Nephron progenitor cell (in vitro differentiated cells): ENCODE data around the gene UTS2R.
A peak's percentile ranks its signal among the peaks of the same experiment; 100 is the strongest.
"Not testable (repeated sequence)": the region's sequence is repeated elsewhere in the genome, so short reads cannot be mapped to it uniquely, and the experiment has no call there.

Experiments used
- DNase-seq: peaks from one replicate; pipeline ENCODE4 v3.0.0; 2021
- H3K27ac Mint-ChIP-seq: 2 replicates; pipeline ENCODE4 v1.8.0; 2021; ENCODE audit warnings: mild to moderate bottlenecking, moderate library complexity, mixed read lengths
- H3K27me3 Mint-ChIP-seq: 2 replicates; pipeline ENCODE4 v1.8.0; 2021; ENCODE audit warnings: mild to moderate bottlenecking, low read depth, mixed read lengths; ENCODE audit not compliant: poor library complexity
- H3K36me3 Mint-ChIP-seq: 2 replicates; pipeline ENCODE4 v1.8.0; 2021; ENCODE audit warnings: low read depth, mixed read lengths
- H3K4me1 Mint-ChIP-seq: 2 replicates; pipeline ENCODE4 v1.8.0; 2021; ENCODE audit warnings: mixed read lengths
- H3K4me3 Mint-ChIP-seq: 2 replicates; pipeline ENCODE4 v1.8.0; 2021; ENCODE audit warnings: mild to moderate bottlenecking, moderate library complexity, mixed read lengths
- H3K9me3 Mint-ChIP-seq: 2 replicates; pipeline ENCODE4 v1.8.0; 2021; ENCODE audit warnings: mild to moderate bottlenecking, moderate library complexity, mixed read lengths
- CTCF ChIP-seq: fragments of 200-600 bp; sonication (generic); IDR thresholded peaks from 2 replicates; pipeline ENCODE4 v1.5.0; 2021; ENCODE audit warnings: antibody characterized with exemption

UTS2R gene

GRCh38 chr17:82411396-82412053, 40.0 kb downstream of the UTS2R start:
- DNase-seq: no peak
- no peaks in the 10 kb centered on the region for H3K9me3 Mint-ChIP-seq
- peaks cover 3% of the 10 kb centered on the region for H3K27me3 Mint-ChIP-seq
- peaks cover 15% of the 10 kb centered on the region for H3K36me3 Mint-ChIP-seq
- no peak for TF ChIP-seq CTCF
- no peak overlapping the region for H3K4me3 Mint-ChIP-seq
- H3K4me1 Mint-ChIP-seq: peaks cover 22% of the 10 kb centered on the region
- no peak overlapping the region for H3K27ac Mint-ChIP-seq

GRCh38 chr17:82412081-82412480, 40.5 kb downstream of the UTS2R start:
- H3K4me3 Mint-ChIP-seq, H3K9me3 Mint-ChIP-seq, H3K27me3 Mint-ChIP-seq, H3K27ac Mint-ChIP-seq, DNase-seq: not testable (repeated sequence)
- peaks cover 22% of the 10 kb centered on the region for H3K4me1 Mint-ChIP-seq
- peaks cover 15% of the 10 kb centered on the region for H3K36me3 Mint-ChIP-seq

- peaks cover 3% of the 10 kb centered on the region for H3K27me3 Mint-ChIP-seq
- peaks cover 8% of the 10 kb centered on the region for H3K36me3 Mint-ChIP-seq
- no peak for DNase-seq
- no peak for TF ChIP-seq CTCF
- no peak overlapping the region for H3K27ac Mint-ChIP-seq
- no peak overlapping the region for H3K4me3 Mint-ChIP-seq
- H3K9me3 Mint-ChIP-seq: no peaks in the 10 kb centered on the region
- H3K4me1 Mint-ChIP-seq: peaks cover 26% of the 10 kb centered on the region
Measured at GRCh38 chr17:82412535-82413520, 41.3 kb downstream of the UTS2R start.

GRCh38 chr17:82414548-82415281, 43.1 kb downstream of the UTS2R start:
- peak; percentile 97 for DNase-seq
- Mint-ChIP-seq H3K27me3 (peaks cover 3% of the 10 kb centered on the region), H3K36me3 (peaks cover 13% of the 10 kb centered on the region), H3K4me1 (peaks cover 21% of the 10 kb centered on the region), H3K27ac (no peak overlapping the region), H3K4me3 (no peak overlapping the region), H3K9me3 (peaks cover 1% of the 10 kb centered on the region)
- TF ChIP-seq CTCF: peak; percentile 57

- Mint-ChIP-seq H3K27ac (no peak overlapping the region), H3K4me1 (peaks cover 21% of the 10 kb centered on the region), H3K9me3 (peaks cover 7% of the 10 kb centered on the region), H3K4me3 (no peak overlapping the region), H3K36me3 (peaks cover 19% of the 10 kb centered on the region), H3K27me3 (peaks cover 7% of the 10 kb centered on the region)
- no peak for TF ChIP-seq CTCF
- no peak for DNase-seq
Measured at GRCh38 chr17:82415336-82415735, 43.8 kb downstream of the UTS2R start.

GRCh38 chr17:82415786-82416185, 44.2 kb downstream of the UTS2R start:
- Mint-ChIP-seq H3K4me3 (no peak overlapping the region), H3K27ac (no peak overlapping the region), H3K9me3 (peaks cover 9% of the 10 kb centered on the region), H3K4me1 (peaks cover 21% of the 10 kb centered on the region), H3K36me3 (peaks cover 24% of the 10 kb centered on the region), H3K27me3 (peaks cover 7% of the 10 kb centered on the region)
- no peak for TF ChIP-seq CTCF
- DNase-seq: no peak
